CD4-positive, alpha-beta T cell treated with Interleukin-4 for 1 hour (primary cell): ENCODE measurements around the gene KEL.
"Not testable (repeated sequence)": the region's sequence is repeated elsewhere in the genome, so short reads cannot be mapped to it uniquely, and the experiment has no call there.

Experiments
- DNase-seq, 2 donors: peaks; one replicate each; pipeline ENCODE4 v3.0.0-alpha.2; 2020 to 2022

The KEL gene

GRCh38 chr7:142961973-142962926 is at the start of gene KEL:
Gene KEL (minus strand): TSS chr7:142962363. CDS start chr7:142962206, 157 bp downstream.
- DNase-seq, result no peak

- peak; percentile 82 for DNase-seq
Measured at GRCh38 chr7:143008007-143008901, 46.1 kb upstream of the KEL start.

- DNase-seq, result no peak
Measured at GRCh38 chr7:143005632-143006260, 43.6 kb upstream of the KEL start.

GRCh38 chr7:143003393-143004051 is 41.4 kb upstream of the KEL start:
- peak; percentile 49 to 78 for DNase-seq

- DNase-seq, result no peak
Measured at GRCh38 chr7:143002898-143003297, 40.7 kb upstream of the KEL start.

- DNase-seq, result peak in 1 of 2 donors; percentile 18
Measured at GRCh38 chr7:143002106-143002505, 39.9 kb upstream of the KEL start.

- DNase-seq, result no peak
Measured at GRCh38 chr7:143000648-143001047, 38.5 kb upstream of the KEL start.

GRCh38 chr7:142999793-143000192 is 37.6 kb upstream of the KEL start:
- no peak for DNase-seq

GRCh38 chr7:142998966-142999365 is 36.8 kb upstream of the KEL start:
- no peak for DNase-seq

GRCh38 chr7:142997456-142997989 is 35.4 kb upstream of the KEL start:
- DNase-seq, result no peak

GRCh38 chr7:142992427-142992826 is 30.3 kb upstream of the KEL start:
- no peak for DNase-seq

GRCh38 chr7:142984297-142984696 is 22.1 kb upstream of the KEL start:
- no peak for DNase-seq

GRCh38 chr7:142983825-142984224 is 21.7 kb upstream of the KEL start:
- DNase-seq, result no peak

- DNase-seq, result not testable (repeated sequence)
Measured at GRCh38 chr7:142978402-142978801, 16.2 kb upstream of the KEL start.

- no peak for DNase-seq
Measured at GRCh38 chr7:142974626-142975025, 12.5 kb upstream of the KEL start.

GRCh38 chr7:142969183-142969582 is 7.0 kb upstream of the KEL start:
- no peak for DNase-seq

- no peak for DNase-seq
Measured at GRCh38 chr7:142968229-142968628, 6.1 kb upstream of the KEL start.

GRCh38 chr7:142964502-142965246 is 2.5 kb upstream of the KEL start:
- DNase-seq, result no peak

GRCh38 chr7:142963993-142964392 is 1.8 kb upstream of the KEL start:
- DNase-seq, result no peak

- DNase-seq, result no peak
Measured at GRCh38 chr7:142962991-142963390, 828 bp upstream of the KEL start.

- DNase-seq, result no peak
Measured at GRCh38 chr7:142961595-142961972, 579 bp downstream of the KEL start.
